Measurements from ENCODE around the gene ZAR1L.
"Not testable (repeated sequence)": the region's sequence is repeated elsewhere in the genome, so short reads cannot be mapped to it uniquely, and the experiment has no call there.

Gene ZAR1L

GRCh38 chr13:32315238-32316027 is at the start of gene ZAR1L, which contains the start of gene BRCA2:
ZAR1L (minus strand) TSS chr13:32315363; CDS start chr13:32311925, 3,438 bp downstream.
BRCA2 (plus strand) TSS chr13:32315508; CDS start chr13:32316461, 953 bp downstream.
- peak; percentile 74 for DNase-seq (ENCODE audit: low read depth)

- DNase-seq (ENCODE audit: low read depth) = no peak
These were observed 47.4 kb upstream of the ZAR1L start for GRCh38 chr13:32362574-32362973.

- DNase-seq (ENCODE audit: low read depth) = not testable (repeated sequence)
These were observed 40.8 kb upstream of the ZAR1L start for GRCh38 chr13:32355935-32356334.

- DNase-seq (ENCODE audit: low read depth) = no peak
These were observed 38.9 kb upstream of the ZAR1L start for GRCh38 chr13:32354040-32354439.

- not testable (repeated sequence) for DNase-seq (ENCODE audit: low read depth)
These were observed 35.8 kb upstream of the ZAR1L start for GRCh38 chr13:32350839-32351441.

GRCh38 chr13:32347651-32348050 is 32.5 kb upstream of the ZAR1L start:
- no peak for DNase-seq (ENCODE audit: low read depth)

GRCh38 chr13:32340914-32341313 is 25.8 kb upstream of the ZAR1L start:
- DNase-seq (ENCODE audit: low read depth) = no peak

GRCh38 chr13:32334671-32335070 is 19.5 kb upstream of the ZAR1L start:
- no peak for DNase-seq (ENCODE audit: low read depth)

GRCh38 chr13:32330441-32330840 is 15.3 kb upstream of the ZAR1L start:
- peak; percentile 68 for DNase-seq (ENCODE audit: low read depth)

- DNase-seq (ENCODE audit: low read depth) = peak; percentile 41
These were observed 8.7 kb upstream of the ZAR1L start for GRCh38 chr13:32323912-32324311.

- DNase-seq (ENCODE audit: low read depth) = no peak
These were observed 5.4 kb upstream of the ZAR1L start for GRCh38 chr13:32320528-32320927.

GRCh38 chr13:32317716-32318465 is 2.7 kb upstream of the ZAR1L start:
- no peak for DNase-seq (ENCODE audit: low read depth)

- DNase-seq (ENCODE audit: low read depth) = no peak
These were observed 1.3 kb upstream of the ZAR1L start for GRCh38 chr13:32316501-32316900.

GRCh38 chr13:32316028-32316339 is 821 bp upstream of the ZAR1L start:
- DNase-seq (ENCODE audit: low read depth) = no peak

GRCh38 chr13:32314271-32315237 is 609 bp downstream of the ZAR1L start:
- DNase-seq (ENCODE audit: low read depth) = no peak

GRCh38 chr13:32311188-32311897 is 3.8 kb downstream of the ZAR1L start:
- DNase-seq (ENCODE audit: low read depth) = no peak

GRCh38 chr13:32310134-32310706 is 4.9 kb downstream of the ZAR1L start:
- DNase-seq (ENCODE audit: low read depth) = peak; percentile 36

- no peak for DNase-seq (ENCODE audit: low read depth)
These were observed 5.6 kb downstream of the ZAR1L start for GRCh38 chr13:32309312-32310133.

GRCh38 chr13:32305646-32306045 is 9.5 kb downstream of the ZAR1L start:
- no peak for DNase-seq (ENCODE audit: low read depth)

GRCh38 chr13:32302461-32302860 is 12.7 kb downstream of the ZAR1L start:
- no peak for DNase-seq (ENCODE audit: low read depth)

Measured in GM04504 (cell line).